SK-N-DZ (cell line): ENCODE measurements around the gene COQ8B.
"Not testable (repeated sequence)": the region's sequence is repeated elsewhere in the genome, so short reads cannot be mapped to it uniquely, and the experiment has no call there.

Source experiments
- DNase-seq: peaks from one replicate; pipeline ENCODE4 v3.0.0-alpha.2; 2015; ENCODE audit warnings: low spot score

The COQ8B gene

DNA sequence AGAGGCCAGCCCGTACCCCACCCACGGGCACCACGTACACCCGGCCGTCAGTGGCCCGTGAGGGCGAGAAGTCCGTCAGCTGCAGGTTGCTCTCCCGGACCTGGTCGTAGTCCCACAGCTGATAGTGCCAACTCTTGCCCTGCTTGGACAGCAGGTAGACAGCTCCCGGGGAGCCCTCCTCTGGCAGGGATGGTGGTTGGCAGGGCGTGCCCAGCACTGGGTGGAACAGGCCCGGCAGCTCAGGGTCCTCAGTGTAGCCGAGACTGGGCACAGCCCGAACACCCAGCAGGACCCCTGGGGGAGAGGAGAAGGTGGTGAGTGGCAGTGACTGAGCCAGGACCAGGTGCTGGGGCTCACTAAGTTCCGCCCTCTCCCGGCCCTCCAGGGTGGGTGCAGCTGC is 25.8 kb upstream of the COQ8B start:
- DNase-seq = no peak

DNA sequence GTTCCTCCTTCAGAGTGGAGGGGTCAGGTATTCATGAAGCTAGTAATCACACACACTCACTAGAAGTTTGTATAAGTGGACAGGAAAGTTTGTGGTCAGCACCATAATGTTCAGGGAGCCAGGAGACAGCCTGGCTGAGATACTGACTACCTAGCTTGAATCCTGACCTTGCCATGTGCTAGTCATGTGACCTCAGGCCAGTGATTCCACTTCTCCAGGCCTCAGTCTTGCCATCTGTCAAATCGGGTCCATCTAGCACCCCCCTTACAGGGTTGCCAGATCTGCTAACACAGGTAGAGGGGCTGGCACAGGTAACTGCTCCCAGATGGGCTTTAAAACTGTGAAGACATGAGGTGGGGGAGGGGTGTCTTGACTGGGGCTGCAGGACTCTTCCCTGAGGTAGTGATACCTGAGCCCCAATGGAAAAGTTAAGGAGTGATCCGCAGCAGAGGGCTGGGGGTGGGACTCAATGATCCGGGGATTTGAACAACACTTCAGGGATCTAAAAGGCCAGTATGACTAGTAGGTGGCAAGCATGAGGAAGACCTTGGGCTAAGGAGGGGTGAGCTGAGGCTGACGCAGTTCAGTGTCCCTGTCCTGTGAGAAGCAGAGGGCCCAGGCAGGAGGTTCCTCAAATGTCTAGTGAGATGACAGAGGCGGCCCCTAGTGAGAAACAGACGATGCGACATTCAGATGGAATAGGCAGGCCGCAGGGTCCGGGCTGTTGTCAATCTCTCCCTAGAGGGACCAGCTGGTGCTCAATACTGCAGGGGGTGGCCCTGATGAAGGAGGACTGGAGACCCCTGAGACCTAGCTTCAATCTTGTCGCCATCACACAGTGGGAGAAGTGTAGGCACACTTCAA is 25.1 kb upstream of the COQ8B start:
- no peak for DNase-seq

DNA sequence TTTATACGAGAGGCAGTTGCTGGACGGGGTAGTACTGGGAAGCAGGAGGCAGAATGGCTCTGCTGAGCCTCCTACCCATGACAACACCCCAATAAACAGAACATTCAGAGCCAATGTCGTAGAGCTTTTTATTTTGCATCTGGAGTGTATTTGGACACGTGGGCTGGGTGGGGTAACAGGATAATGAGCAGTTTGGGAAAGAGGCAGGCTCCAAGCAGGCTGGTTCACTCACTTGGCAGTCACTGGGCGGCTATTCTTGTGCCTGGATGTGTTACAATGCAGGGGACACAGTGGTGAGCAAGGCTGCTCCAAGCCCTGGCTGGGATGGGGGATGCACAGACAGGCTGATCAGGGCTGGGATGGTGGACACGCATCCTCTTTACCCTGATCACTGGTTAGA is 24.1 kb upstream of the COQ8B start:
- no peak for DNase-seq

DNA sequence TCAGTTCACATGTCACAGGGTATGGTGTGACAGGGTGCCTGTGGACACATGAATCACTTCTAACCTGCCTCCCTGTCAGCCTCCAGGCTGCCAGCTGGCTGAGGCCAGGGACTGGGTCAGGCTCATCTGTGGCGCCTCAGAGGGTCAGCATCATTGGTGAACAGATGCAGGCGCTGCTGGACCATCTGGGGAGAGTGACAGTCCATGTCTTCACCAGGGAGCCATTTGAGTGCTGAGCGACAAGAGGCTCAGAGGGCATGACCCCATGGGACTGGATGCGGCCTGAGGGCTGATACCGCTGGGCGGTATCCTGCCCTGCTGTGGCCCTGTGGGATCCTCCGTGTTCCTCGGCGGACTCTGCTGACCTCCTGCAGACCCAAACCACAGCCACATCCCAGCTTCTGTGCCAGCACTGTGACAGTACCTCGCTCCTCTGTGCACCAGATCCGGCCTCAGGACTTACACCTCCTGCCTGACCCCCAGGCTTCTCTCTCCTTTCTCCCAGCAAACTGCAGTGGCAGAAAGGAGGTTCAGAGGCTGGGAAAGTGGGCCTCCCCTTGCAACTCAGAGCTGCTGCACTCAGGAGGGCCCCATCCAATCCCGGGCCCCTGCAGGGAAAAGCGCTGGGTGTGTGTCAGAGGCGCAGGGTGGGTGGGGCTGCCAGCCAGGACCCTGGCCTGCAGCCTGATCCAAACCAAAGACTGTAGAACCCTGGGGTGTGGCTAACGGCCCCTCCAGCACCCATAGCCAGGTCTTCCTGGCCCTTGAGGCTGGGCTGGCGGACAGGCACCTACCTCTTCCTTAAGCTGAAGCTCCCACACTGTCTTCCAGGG is 23.4 kb upstream of the COQ8B start:
- DNase-seq = no peak

DNA sequence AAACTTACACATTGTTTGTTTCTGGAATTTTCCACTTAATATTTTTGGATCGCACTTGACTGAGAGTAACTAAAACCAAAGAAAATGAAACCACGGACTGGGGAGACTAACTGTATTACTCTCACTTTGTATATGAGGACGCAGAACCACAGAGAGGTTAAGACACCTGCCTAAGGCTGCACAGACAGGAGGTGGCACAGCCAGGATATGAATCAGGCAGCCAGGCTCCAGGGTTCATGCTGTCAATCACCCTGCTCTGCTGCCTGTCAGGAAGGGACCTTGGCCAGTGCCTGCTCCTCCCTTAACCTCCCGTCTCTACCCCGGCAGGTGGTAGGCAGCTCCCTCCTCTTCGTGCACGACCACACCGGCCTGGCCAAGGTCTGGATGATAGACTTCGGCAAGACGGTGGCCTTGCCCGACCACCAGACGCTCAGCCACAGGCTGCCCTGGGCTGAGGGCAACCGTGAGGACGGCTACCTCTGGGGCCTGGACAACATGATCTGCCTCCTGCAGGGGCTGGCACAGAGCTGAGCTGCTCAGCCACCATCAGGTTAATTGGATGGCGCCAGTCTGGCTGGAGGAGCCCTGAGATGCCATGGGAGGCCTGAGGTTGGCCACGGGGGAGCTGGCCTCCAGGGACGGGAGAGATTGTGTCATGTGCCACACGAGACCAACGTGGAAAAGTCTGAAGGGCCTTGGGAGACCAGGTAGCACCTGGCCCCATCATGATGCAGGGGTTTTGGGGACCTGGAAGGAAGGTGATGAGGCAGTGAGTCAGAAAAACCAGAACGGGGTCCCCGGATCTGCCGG is 22.5 kb upstream of the COQ8B start:
- DNase-seq = no peak

DNA sequence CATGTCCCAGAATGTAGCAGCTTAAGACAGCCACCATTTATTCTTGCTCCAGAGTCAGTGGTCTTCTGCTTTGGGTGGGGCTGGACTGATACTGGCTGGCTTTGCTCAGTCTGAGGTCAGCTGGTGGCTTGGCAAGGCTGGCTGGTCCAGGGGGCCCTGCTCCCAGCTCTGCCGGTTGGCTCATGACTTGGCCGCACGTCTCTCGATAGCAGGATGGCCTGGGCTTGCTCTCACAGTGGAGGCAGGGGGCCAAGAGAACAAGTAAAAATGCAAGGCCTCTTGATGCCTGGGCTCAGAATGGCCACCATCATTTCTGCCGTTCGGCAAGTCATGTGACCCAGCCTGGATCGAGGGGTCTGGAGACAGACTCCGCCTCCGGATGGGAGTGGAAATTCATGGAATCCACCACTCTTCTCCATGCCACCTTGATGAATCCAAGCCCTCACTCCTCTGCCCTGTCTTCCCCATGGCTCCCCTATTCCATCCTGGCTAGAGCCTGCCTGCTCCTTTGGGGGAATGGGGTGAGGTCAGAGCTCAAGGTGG is 20.5 kb upstream of the COQ8B start:
- no peak for DNase-seq

DNA sequence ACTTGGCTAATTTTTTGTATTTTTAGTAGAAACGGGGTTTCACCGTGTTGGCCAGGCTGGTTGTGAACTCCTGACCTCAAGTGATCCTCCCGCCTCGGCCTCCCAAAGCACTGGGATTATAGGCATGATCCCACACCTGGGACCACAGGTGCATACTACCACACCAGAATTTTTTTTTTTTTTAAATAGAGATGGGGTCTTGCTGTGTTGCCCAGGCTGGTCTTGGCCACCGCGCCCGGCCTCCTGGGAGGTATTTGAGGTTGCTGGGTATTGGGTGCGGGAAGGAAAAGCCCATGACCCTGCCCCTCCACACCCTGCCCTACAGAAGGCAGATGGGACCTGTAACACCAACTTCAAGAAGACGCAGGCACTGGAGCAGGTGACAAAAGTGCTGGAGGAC is 20.0 kb upstream of the COQ8B start:
- DNase-seq = no peak

DNA sequence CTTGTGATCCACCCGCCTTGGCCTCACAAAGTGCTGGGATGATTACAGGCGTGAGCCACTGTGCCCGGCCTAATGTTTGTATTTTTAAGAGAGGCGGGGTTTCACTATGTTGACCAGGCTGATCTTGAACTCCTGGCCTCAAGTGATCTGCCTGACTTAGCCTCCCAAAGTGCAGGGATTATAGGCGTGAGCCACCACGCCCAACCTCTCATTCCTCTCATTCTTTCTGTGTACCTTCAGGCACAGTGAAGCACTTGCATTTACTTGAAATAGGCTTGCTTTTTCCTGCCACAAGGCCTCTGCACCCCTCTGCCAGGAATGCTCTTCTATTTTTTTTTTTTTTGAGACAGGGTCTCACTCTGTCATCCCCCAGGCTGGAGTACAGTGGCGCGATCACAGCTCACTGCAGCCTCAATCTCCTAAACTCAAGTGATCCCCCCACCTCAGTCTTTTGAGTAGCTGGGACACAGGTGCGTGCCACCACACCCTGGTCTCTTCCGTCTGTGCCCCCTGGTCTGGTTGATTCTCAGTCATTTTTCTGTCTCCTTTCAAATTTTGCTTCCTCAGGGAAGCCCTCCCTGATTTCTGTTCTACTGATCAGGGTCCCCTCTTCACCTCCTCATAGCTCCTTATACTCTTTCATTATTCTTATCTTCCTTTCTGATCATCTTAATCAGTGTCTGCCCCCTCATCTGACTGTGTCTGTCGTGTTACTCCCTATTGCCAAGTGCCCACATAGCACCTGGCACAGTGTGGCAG is 18.5 kb upstream of the COQ8B start:
- no peak for DNase-seq

DNA sequence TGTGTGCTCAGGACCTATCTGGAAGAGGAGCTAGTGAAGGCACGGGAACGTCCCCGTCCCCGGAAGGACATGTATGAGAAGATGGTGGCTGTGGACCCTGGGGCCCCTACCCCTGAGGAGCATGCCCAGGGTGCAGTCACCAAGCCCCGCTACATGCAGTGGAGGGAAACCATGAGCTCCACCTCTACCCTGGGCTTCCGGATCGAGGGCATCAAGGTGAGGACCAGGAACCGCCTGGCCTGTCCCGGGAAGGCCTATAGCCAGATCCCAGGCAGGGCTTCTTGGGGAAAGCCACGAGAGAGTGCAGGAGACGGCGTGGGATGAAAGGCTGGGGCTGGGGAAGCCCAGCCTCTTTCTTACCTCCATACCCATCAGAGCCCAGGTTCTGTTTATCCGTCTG is 16.5 kb upstream of the COQ8B start:
- no peak for DNase-seq

DNA sequence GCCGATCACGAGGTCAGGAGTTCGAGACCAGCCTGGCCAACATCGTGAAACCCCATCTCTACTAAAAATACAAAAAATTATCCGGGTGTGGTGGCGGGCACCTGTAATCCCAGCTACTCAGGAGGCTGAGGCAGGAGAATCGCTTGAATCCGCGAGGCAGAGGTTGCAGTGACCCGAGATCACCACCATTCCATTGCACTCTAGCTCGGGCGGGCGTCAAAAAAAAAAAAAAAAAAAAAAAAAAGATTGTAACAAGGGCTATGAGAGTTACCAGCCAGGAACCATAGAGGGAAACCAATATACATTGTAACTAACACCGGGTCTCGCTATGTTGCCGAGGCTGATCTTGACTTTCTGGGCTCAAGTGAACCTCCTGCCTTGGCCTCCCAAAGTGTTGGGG is 15.6 kb upstream of the COQ8B start:
- not testable (repeated sequence) for DNase-seq

DNA sequence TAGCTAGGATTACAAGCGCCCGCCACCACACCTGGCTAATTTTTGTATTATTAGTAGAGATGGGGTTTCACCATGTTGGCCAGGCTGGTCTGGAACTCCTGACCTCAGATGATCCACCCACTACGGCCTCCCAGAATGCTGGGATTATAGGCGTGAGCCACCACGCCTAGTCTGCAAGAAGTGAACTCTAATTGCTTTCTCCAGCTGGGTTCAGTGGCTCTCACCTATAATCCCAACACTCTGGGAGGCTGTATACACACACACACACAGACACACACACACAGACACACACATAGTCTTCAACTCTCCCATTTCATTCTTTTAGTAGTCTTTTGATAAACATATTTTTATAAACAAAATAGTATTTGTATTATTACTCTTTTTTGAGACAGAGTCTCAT is 13.4 kb upstream of the COQ8B start:
- DNase-seq = not testable (repeated sequence)

DNA sequence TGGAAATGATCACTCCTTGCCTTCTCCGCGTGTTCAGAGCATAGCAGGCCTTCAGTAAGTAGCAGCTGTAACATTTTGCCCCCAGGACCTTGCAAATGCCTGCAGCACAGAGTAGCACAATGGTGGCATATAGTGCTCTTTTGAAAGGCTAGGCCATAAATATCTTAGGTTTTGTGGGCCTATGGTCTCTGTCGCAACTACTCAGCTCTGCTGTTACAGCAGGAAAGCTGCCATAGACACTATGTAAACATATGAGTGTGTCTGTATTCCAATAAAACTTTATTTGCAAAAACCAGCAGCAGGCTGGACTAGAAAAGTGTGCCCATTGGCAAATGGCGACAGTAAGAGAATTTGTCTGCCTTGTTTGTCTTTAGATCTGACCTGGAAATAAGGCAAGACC is 9.6 kb upstream of the COQ8B start:
- no peak for DNase-seq

DNA sequence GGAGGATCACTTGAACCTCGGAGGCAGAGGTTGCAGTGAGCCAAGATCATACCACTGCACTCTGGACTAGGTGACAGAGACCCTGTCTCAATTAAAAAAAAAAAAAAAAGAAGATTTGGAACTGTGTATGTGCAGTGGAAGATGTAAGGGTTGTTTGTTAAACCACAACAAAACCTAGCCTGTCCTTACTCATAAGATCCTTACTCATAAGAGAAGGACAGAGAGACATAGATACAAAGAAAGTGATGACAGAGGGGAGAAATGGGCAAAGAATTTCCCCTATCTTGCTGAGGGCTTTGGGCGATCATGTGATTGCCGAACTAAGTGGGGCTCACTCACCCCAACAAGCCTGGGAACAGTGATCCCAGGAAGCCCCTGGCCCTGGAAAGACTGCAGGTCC is 8.2 kb upstream of the COQ8B start:
- no peak for DNase-seq

DNA sequence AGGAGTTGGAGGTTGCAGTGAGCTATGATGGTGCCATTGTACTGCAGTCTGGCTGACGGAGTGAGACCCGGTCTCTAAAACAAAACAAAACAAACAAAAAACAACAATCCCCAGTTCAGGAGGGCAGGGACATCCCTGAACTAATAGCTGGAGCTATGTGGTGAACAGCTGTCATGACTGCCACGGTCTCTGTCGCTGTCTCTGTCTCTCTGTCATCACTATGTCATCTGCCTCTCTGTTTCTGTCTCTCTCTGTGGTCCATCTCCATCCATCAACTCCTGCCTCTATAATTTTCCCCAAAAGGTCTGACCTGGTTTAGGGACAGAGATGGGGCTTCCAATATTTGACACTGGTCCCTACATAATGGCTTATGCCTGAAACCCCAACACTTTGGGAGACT is 7.6 kb upstream of the COQ8B start:
- DNase-seq = no peak

DNA sequence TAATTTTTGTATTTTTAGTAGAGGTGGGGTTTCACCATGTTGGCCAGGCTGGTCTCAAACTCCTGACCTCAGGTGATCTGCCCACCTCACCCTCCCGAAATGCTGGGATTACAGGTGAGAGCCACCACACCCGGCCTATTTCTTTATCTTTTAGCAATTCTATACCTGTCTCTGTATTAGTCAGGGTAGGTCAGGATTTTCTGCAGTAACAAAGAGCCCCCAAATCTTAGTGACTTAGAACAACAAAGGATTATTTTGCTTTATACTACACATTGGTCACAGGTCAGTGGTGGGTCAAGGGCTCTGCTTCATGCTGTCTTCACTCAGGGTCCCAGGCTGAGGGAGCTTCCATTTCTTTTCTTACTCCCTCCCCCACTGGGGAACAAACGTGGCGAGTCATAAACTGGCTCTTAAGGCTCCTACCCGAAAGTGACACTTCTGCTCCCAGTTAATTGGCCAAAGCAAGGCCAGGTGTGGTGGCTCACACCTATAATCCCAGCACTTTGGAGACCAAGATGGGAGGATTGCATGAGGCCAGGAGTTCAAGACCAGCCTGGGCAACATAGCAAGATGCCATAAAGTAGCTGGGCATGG is 7.1 kb upstream of the COQ8B start:
- DNase-seq = no peak

DNA sequence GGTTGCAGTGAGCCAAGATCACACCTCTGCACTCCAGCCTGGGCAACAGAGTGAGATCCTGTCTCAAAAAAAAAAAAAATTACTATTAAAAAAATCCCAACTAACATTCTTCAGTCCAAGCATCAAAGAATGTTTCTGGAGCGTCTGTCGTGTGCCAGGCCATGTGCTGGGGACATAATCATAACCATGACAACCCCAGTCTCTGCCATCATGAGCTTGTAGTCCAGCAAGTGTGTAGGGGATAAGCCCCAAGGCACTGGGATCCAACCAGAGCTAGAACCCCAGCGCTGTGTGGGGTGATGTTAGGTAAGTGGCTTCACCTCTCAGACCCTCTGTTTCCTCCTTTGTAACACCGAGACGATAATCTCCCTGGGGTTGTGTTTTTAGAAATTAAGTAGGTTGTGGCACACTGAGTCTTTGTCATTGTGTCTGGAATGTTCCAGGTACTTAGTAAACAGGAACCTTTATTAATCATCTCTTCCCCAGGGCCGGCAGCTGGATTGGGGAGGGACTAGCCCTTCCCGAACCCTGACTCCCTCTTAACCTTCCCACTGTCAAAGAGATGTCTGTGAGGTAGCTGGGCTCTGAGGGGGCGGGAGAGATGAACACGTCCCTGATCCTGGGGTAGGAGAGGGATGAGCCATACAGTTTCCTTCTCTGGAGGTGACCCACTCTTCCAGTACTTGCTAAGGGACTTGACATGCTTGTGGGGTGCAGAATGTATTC is 5.4 kb upstream of the COQ8B start:
- DNase-seq = no peak

DNA sequence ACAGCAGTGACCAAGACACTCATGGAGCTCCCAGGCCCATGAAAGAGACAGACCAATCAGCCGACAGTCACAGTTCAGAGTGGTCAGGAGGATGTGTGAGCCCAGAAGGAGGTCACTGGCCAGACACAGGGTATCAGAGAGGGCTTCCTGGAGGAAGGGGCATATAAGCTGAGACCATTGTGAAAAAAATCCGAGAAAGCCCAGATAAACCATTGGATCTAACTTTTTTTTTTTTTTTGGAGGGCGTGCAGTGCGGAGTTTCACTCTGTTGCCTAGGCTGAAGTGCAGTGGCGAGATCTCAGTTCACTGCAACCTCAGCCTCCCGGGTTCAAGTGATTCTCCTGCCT is 4.4 kb upstream of the COQ8B start:
- no peak for DNase-seq

DNA sequence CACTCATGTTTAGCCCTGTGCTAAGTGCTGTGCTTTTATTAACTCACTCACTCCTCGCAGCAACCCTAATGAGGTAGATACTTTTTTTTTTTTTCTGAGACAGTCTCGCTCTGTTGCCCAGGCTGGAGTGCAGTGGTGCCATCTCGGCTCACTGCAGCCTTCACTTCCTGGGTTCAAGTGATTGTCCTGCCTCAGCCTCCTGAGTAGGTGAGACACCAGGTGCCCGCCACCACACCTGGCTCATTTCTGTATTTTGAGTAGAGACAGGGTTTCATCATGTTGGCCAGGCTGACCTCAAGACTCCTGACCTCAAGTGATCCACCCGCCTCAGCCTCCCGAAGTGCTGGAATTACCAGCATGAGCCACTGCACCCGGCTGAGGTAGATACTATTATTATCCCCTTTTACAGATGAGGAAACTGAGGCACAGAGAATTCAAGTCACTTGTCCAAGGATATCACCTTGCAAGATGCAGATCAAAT is 2.8 kb upstream of the COQ8B start:
- no peak for DNase-seq

DNA sequence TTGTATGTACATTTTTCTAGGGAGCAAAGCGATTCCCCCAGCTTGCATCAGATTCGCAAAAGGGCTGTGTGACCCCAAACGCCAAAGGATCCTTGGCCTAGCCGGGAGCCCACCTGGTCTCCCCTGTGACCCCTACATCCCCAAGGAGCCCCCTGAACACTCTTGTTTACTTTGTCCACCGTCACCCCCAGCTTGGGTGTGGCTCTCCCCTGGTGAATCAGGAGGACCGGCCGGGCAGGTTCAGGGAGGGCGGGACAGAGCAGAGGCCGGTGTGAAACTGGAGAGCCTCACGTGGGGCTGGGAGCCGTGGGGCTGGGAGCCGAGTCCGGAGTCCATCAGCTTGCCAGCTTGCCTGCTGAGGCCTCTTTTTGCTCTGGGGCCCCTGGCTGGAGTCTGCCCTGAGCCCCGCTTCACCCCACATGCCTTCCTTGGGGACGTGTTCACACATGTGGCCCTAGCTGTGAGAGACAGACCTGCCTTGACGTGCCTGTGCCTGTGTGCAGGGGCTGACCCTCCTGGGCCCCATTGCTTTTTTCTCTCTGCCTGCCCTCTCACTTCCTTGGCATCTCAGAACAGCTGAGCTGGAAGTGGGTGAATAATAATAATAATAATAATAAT is 2.2 kb upstream of the COQ8B start:
- no peak for DNase-seq
